Motor neuron (in vitro differentiated cells): Measurements from ENCODE around the gene OR2F1. TPM values are rescaled to one million over a fixed set of nuclear protein-coding genes. Genes with fewer than 3 reads are reported as not detected.
"Not testable (repeated sequence)": the region's sequence is repeated elsewhere in the genome, so short reads cannot be mapped to it uniquely, and the experiment has no call there.

ENCODE experiments used
- ATAC-seq, 8 experiments: fragments of 200-7000 bp; cut with Tn5 transposase; replicated peaks in 6 of 8; 2 replicates each; pipeline ENCODE4 v1.8.0; 2021; ENCODE audit warnings: mild to moderate bottlenecking in 8 of 8, moderate library complexity in 8 of 8
- H3K27ac ChIP-seq, 2 donors: fragments of 250-450 bp; sonication (Bioruptor Pico); 2 replicates each; pipeline ENCODE4 v1.9.0; 2021; ENCODE audit warnings: antibody characterized with exemption in 2 of 2, mild to moderate bottlenecking in 2 of 2, moderate library complexity in 1 of 2
- H3K4me1 ChIP-seq, 2 donors: fragments of 250-450 bp; sonication (Bioruptor Pico); replicated peaks in 1 of 2; 2 replicates each; pipeline ENCODE4 v1.6.1; 2021; ENCODE audit warnings: antibody characterized with exemption in 2 of 2, mild to moderate bottlenecking in 2 of 2, moderate library complexity in 1 of 2
- H3K4me3 ChIP-seq, 5 donors: fragments of 250-450 bp; sonication (Bioruptor Pico); 2 replicates each; pipeline ENCODE4 v1.9.0; 2021; ENCODE audit warnings: antibody characterized with exemption in 5 of 5, mild to moderate bottlenecking in 5 of 5, moderate library complexity in 4 of 5
- WGBS, 10 experiments: fragments of 450-650 bp; shearing (Covaris generic); methylation state at CpG; one replicate each; pipeline ENCODE4 v1.0.0; 2022; 5-methylcytosine and 5-hydroxymethylcytosine counted together
- in situ Hi-C, 9 experiments: fragments of 400-800 bp; cut with MboI; loops; one replicate each; pipeline ENCODE4 v1.15.0; 2021; ENCODE audit warnings: low sequenced_read_pairs in 9 of 9, low pct_unique_long_range_greater_than_20kb in 2 of 9; ENCODE audit not compliant: unreplicated experiment in 9 of 9
- total RNA-seq, 8 experiments: library from RNA; unstranded; fragments of 300-600 nt; gene quantifications; 2 replicates each; pipeline versions ENCODE4 v1.2.3 to v1.2.4, GENCODE V29; 2022

Gene OR2F1
- total RNA-seq, 8 experiments from 2014 or later: 0.05 to 0.76 (median 0.22) TPM; not detected in 3

- H3K27ac ChIP-seq: no peak within 1 kb of the TSS
- in situ Hi-C loops: loop anchor here in 1 of 9 experiments (25.0 kb wide), 1 partner anchor 88 kb away; the partner anchor contains the start of gene TCAF1
- no peak within 1 kb of the TSS for H3K4me3 ChIP-seq
- no peak for ATAC-seq
- H3K4me1 ChIP-seq: no peaks in the 10 kb centered on the region
- 0 to 100% (median 53%) methylated on average over 1 to 4 of the region's 4 CpGs; no CpG with 5 or more reads in 1 of the 10 experiments for WGBS, 10 experiments
These were observed 45.4 kb downstream of the OR2F1 start, which contains the start of gene OR6B1 for GRCh38 chr7:144000020-144000419. OR6B1 (plus strand) TSS chr7:144000320; CDS start chr7:144003997, 3,677 bp downstream.

DNA sequence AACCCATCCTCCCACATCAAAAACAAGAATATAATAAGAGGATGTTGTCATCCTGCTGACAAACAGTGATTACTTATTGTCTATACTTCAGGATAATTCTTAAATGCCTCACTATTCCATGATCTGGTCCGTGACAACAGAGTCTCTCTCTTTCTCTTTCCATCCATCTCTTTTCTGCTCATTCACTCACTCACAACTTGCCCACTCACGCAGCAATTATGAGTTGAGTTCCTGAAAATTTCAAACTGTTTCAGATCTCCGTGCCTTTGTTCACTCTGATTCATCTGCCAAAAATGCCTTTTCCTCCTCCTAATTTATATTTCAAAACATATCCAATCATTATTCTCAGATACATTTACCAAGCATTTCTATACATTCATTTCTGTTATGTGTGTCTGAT, 46.9 kb downstream of the OR2F1 start:
- in situ Hi-C loops: loop anchor here in 1 of 9 experiments (25.0 kb wide), 1 partner anchor 89 kb away; the partner anchor contains the start of gene TCAF1
- WGBS, 10 experiments: 0 to 83% (median 66%) methylated on average over 1 to 3 of the region's 3 CpGs
- Histone ChIP-seq H3K4me1 (no peaks in the 10 kb centered on the region), H3K4me3 (no peak overlapping the region), H3K27ac (no peak overlapping the region)
- no peak for ATAC-seq

DNA sequence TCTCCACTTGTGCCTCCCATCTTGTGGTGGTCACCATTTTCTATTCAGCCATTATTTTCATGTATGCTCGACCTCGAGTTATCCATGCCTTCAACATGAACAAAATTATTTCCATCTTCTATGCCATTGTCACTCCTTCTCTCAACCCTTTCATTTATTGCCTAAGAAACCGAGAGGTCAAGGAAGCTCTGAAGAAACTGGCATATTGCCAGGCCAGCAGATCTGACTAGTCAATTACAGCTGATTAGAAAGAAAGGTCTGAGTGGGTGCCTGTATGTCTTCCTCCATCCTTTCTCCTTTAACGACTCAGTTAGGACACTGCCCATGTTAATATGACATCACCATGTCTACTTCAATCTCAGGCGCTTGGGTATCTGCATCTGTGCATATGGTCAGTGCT, 50.1 kb downstream of the OR2F1 start:
- 19 to 86% (median 69%) methylated on average over 3 to 5 of the region's 5 CpGs; no CpG with 5 or more reads in 1 of the 10 experiments for WGBS, 10 experiments
- Histone ChIP-seq H3K27ac (no peak overlapping the region), H3K4me3 (no peak overlapping the region), H3K4me1 (no peaks in the 10 kb centered on the region)
- ATAC-seq: no peak
- in situ Hi-C loops: loop anchor here in 1 of 9 experiments (25.0 kb wide), 1 partner anchor 92 kb away; the partner anchor contains the start of gene TCAF1

- no peak for ATAC-seq
- Histone ChIP-seq H3K27ac (no peak overlapping the region), H3K4me3 (no peak overlapping the region), H3K4me1 (no peaks in the 10 kb centered on the region)
- WGBS, 10 experiments: 0 to 56% (median 17%) methylated on average over 1 of the region's 1 CpG; no CpG with 5 or more reads in 1 of the 10 experiments
- in situ Hi-C loops: loop anchor here in 1 of 9 experiments (25.0 kb wide), 1 partner anchor 94 kb away; the partner anchor contains the start of gene TCAF1
These were observed 51.5 kb downstream of the OR2F1 start for GRCh38 chr7:144006029-144006691.

DNA sequence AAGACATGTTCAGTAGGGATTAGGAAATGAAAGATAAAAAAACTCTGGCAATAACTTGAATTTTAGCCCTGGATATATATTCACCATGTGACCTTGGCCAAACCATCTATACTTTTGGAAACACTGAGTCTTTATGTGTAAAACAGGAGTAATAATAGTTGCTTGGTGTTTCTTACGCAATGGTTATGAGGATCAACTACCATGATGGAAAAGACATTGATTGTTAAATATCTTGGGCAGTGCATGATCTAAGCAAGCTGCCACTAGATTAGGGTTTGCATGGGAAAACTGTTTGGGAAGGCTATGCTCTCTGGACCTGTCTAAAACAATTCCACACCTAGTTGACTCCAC, 52.0 kb downstream of the OR2F1 start:
- no peak for ATAC-seq
- 0 to 100% (median 80%) methylated on average over 1 of the region's 1 CpG for WGBS, 10 experiments
- no peak overlapping the region for H3K27ac ChIP-seq
- no peaks in the 10 kb centered on the region for H3K4me1 ChIP-seq
- H3K4me3 ChIP-seq: no peak overlapping the region
- in situ Hi-C loops: loop anchor here in 1 of 9 experiments (25.0 kb wide), 1 partner anchor 94 kb away; the partner anchor contains the start of gene TCAF1

- H3K4me3 ChIP-seq: no peak overlapping the region
- WGBS, 10 experiments: 0 to 100% (median 48%) methylated on average over 1 to 2 of the region's 2 CpGs; no CpG with 5 or more reads in 6 of the 10 experiments
- no peak for ATAC-seq
- H3K4me1 ChIP-seq: no peaks in the 10 kb centered on the region
- in situ Hi-C loops: loop anchor here in 1 of 9 experiments (25.0 kb wide), 1 partner anchor 97 kb away; the partner anchor contains the start of gene TCAF1
- no peak overlapping the region for H3K27ac ChIP-seq
These were observed 54.7 kb downstream of the OR2F1 start for GRCh38 chr7:144009361-144009760.

DNA sequence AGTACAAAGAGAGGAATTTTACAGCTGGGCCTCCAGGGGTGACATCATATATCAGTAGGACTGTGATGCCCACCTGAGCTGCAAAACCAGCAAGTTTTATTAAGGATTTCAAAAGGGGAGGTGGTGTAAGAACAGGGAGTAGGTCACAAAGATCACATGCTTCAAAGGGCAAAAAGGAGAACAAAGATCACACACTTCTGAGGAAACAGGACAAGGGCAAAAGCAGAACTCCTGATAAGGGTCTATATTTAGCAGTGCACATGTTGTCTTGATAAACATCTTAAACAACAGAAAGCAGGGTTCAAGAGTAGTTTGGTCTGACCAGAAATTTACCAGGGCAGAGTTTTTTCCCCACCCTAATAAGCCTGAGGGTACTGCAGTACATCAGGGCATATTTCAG, 55.4 kb downstream of the OR2F1 start:
- ATAC-seq, H3K4me1 ChIP-seq, H3K4me3 ChIP-seq, H3K27ac ChIP-seq: not testable (repeated sequence)
- in situ Hi-C loops: loop anchor here in 1 of 9 experiments (25.0 kb wide), 1 partner anchor 98 kb away; the partner anchor contains the start of gene TCAF1

GRCh38 chr7:144010821-144011220, 56.2 kb downstream of the OR2F1 start:
- not testable (repeated sequence) for H3K4me3 ChIP-seq, H3K4me1 ChIP-seq, ATAC-seq, H3K27ac ChIP-seq
- 33 to 70% methylated on average over 1 of the region's 1 CpG; no CpG with 5 or more reads in 8 of the 10 experiments for WGBS, 10 experiments
- in situ Hi-C loops: loop anchor here in 1 of 9 experiments (25.0 kb wide), 1 partner anchor 99 kb away; the partner anchor contains the start of gene TCAF1

GRCh38 chr7:144011458-144012230, 57.0 kb downstream of the OR2F1 start:
- in situ Hi-C loops: loop anchor here in 1 of 9 experiments (25.0 kb wide), 1 partner anchor 99 kb away; the partner anchor contains the start of gene TCAF1
- peak in 2 of 8 experiments; percentile 27 to 34 for ATAC-seq
- 0 to 80% (median 35%) methylated on average over 1 to 5 of the region's 5 CpGs; no CpG with 5 or more reads in 1 of the 10 experiments for WGBS, 10 experiments

More at GRCh38 chr7:144011458-144012230, 57.0 kb downstream of the OR2F1 start:
- H3K27ac ChIP-seq: no peak overlapping the region
- H3K4me3 ChIP-seq: no peak overlapping the region
- H3K4me1 ChIP-seq: no peaks in the 10 kb centered on the region

Other genes starting within 250 kb of the OR2F1 start
- gene CTAGE6, start 197.1 kb upstream of the OR2F1 start, total RNA-seq: under 1 TPM in 7 of 8 experiments, not detected in 1; 0.08 to 0.66 (median 0.29) TPM
- 100 to 1,000 TPM in 2 of 8 experiments, 10 to 100 TPM in 6; 18.3 to 123 (median 83.9) TPM for gene TCAF1, start 52.7 kb upstream of the OR2F1 start, total RNA-seq
- under 1 TPM in 4 of 8 experiments, not detected in 4; 0.17 to 0.52 (median 0.35) TPM for gene OR2F2, start 19.6 kb upstream of the OR2F1 start, total RNA-seq
- under 1 TPM in 5 of 8 experiments, not detected in 3; 0.08 to 0.38 (median 0.10) TPM for gene OR6B1, start 45.5 kb downstream of the OR2F1 start, total RNA-seq
- gene OR2A5, start 94.1 kb downstream of the OR2F1 start, total RNA-seq: under 1 TPM in 5 of 8 experiments, not detected in 3; 0.09 to 0.57 (median 0.14) TPM
- under 1 TPM in 1 of 8 experiments, not detected in 7; 0.62 TPM for gene OR2A25, start 115.0 kb downstream of the OR2F1 start, total RNA-seq
- under 1 TPM in 3 of 8 experiments, not detected in 5; 0.04 to 0.19 (median 0.09) TPM for gene OR2A12, start 131.4 kb downstream of the OR2F1 start, total RNA-seq
- gene OR2A2, start 154.7 kb downstream of the OR2F1 start, total RNA-seq: not detected
- under 1 TPM in 1 of 8 experiments, not detected in 7; 0.08 TPM for gene OR2A14, start 168.3 kb downstream of the OR2F1 start, total RNA-seq
- 1 to 10 TPM in 1 of 8 experiments, under 1 TPM in 4, not detected in 3; 0.18 to 1.2 (median 0.25) TPM for gene CTAGE4, start 228.6 kb downstream of the OR2F1 start, total RNA-seq
- gene ARHGEF35, start 241.0 kb downstream of the OR2F1 start, total RNA-seq: 1 to 10 TPM in 1 of 8 experiments, under 1 TPM in 3, not detected in 4; 0.18 to 1.2 (median 0.26) TPM